Gastroesophageal sphincter (tissue), 4 donors: ENCODE results near the gene IGFBP2. TPM values are rescaled to one million over a fixed set of nuclear protein-coding genes. Genes with fewer than 3 reads are reported as not detected.

Experiments used
- ATAC-seq: fragments of 150-250 bp; one replicate; pipeline ENCODE4 v1.9.1; 2016; ENCODE audit warnings: mild to moderate bottlenecking, moderate library complexity
- H3K27ac ChIP-seq, 4 donors: fragments of 200-600 bp; sonication (generic) in 3 of 4; 1 replicate in 3 of 4; 2 replicates in 1 of 4; pipeline ENCODE4 v1.5.1; 2016 to 2019
- H3K27me3 ChIP-seq: fragments of 200-600 bp; sonication (generic); one replicate; pipeline ENCODE4 v1.5.1; 2019
- H3K36me3 ChIP-seq, 2 donors: fragments of 200-600 bp; sonication (generic); one replicate each; pipeline ENCODE4 v1.5.1; 2019; ENCODE audit warnings: control low read depth in 1 of 2
- H3K4me1 ChIP-seq, 3 donors: fragments of 200-600 bp; sonication (generic); 1 replicate in 2 of 3; 2 replicates in 1 of 3; pipeline ENCODE4 v1.5.1; 2016 to 2019; ENCODE audit warnings: control low read depth in 2 of 3
- H3K4me3 ChIP-seq, 2 donors: fragments of 200-600 bp; sonication (generic); one replicate each; pipeline ENCODE4 v1.5.1; 2019; ENCODE audit warnings: mild to moderate bottlenecking in 1 of 2, moderate library complexity in 1 of 2
- H3K9me3 ChIP-seq, 3 donors: fragments of 200-600 bp; sonication (generic); one replicate each; pipeline ENCODE4 v1.5.1; 2017 to 2019; ENCODE audit warnings: control low read depth in 2 of 3
- EP300 ChIP-seq: sonication (generic); formaldehyde crosslinking; IDR thresholded peaks from one replicate; pipeline ENCODE4 v1.6.1; 2017; ENCODE audit warnings: antibody characterized with exemption, mild to moderate bottlenecking
- POLR2A ChIP-seq, 2 donors: fragments of 450-650 bp; IDR thresholded peaks; one replicate each; pipeline ENCODE4 v1.6.1; 2017; ENCODE audit warnings: antibody characterized with exemption in 2 of 2, mild to moderate bottlenecking in 2 of 2, moderate library complexity in 1 of 2
- POLR2AphosphoS5 ChIP-seq: sonication (generic); formaldehyde crosslinking; IDR thresholded peaks from one replicate; pipeline ENCODE4 v1.6.1; 2017; ENCODE audit warnings: antibody characterized with exemption
- WGBS, 2 donors: methylation state at CpG; one replicate each; pipeline ENCODE4 v1.1.5; 2018; ENCODE audit warnings: low coverage in 1 of 2; 5-methylcytosine and 5-hydroxymethylcytosine counted together
- total RNA-seq, 4 donors: library from RNA; depleted of rRNA; stranded (reverse); fragments of >200 nt; gene quantifications; one replicate each; pipeline ENCODE4 v1.1.0, GENCODE V29; 2016
- TF ChIP-seq, protein P1 (sequence below), 4 experiments: fragments of 200-600 bp in 2 of 4; fragments of 450-650 bp in 2 of 4; sonication (generic) in 1 of 4; IDR thresholded peaks; one replicate each; pipeline ENCODE4 v1.5.1; 2017 to 2019; ENCODE audit warnings: antibody characterized with exemption in 4 of 4, mild to moderate bottlenecking in 2 of 4, moderate library complexity in 2 of 4

The IGFBP2 gene
- total RNA-seq, 4 donors from 2014 or later = 137 to 449 (median 301) TPM

DNA sequence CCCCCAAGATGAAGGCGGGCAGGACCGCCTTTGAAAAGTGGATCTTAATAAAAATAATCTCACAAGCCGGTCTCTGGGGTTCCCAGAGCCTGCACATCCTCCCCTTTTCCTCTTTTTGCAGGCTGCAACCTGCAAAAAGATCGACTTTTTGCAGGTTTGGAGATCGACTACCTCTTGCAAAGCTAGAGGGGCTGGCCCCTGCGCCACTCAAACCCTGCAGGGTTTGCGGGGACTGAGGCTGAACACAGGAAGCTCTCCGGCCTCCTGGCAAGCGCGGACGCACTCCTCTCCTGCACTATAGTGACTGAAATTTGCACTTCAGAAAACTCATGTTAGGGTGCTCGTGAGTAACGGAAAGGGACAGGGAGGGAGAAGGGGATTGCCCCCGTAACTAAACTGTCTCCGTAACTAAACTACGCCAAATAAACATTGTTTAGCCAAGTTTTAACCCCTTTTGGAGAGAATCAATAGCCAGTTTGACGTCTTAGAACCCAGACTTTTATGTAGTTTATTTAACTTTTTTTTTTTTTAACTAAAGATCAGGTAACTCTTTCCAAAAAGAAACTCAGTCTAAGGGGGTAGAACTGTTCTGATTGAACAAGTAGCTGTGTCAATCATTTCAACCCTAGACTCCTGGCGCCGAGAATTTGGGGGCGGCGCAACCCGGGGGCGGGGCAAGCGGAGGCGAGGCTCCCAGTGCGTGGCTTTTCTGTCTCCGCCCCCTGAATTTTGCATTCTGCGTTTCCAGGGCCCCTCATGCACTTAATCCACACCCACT is 59.6 kb downstream of the IGFBP2 start:
- Histone ChIP-seq H3K4me1 (peaks cover 5 to 83% (median 30%) of the 10 kb centered on the region in 3 donors), H3K9me3 (no peaks in the 10 kb centered on the region), H3K36me3 (peaks cover 0 to 11% of the 10 kb centered on the region in 2 donors), H3K27ac (peak overlapping the region; percentile 92 to 97 (median 92)), H3K27me3 (peaks cover 11% of the 10 kb centered on the region), H3K4me3 (peak overlapping the region; percentile 46 to 82)
- TF ChIP-seq EP300 = no peak
- TF ChIP-seq POLR2AphosphoS5 = peak; percentile 67
- TF ChIP-seq, protein P1, sequence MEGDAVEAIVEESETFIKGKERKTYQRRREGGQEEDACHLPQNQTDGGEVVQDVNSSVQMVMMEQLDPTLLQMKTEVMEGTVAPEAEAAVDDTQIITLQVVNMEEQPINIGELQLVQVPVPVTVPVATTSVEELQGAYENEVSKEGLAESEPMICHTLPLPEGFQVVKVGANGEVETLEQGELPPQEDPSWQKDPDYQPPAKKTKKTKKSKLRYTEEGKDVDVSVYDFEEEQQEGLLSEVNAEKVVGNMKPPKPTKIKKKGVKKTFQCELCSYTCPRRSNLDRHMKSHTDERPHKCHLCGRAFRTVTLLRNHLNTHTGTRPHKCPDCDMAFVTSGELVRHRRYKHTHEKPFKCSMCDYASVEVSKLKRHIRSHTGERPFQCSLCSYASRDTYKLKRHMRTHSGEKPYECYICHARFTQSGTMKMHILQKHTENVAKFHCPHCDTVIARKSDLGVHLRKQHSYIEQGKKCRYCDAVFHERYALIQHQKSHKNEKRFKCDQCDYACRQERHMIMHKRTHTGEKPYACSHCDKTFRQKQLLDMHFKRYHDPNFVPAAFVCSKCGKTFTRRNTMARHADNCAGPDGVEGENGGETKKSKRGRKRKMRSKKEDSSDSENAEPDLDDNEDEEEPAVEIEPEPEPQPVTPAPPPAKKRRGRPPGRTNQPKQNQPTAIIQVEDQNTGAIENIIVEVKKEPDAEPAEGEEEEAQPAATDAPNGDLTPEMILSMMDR (IDR thresholded peaks at IDR 0.05) = no peak
- 0 to 1% methylated on average over 9 to 21 of the region's 28 CpGs for WGBS, 2 donors
- peak; percentile 41 for ATAC-seq

DNA sequence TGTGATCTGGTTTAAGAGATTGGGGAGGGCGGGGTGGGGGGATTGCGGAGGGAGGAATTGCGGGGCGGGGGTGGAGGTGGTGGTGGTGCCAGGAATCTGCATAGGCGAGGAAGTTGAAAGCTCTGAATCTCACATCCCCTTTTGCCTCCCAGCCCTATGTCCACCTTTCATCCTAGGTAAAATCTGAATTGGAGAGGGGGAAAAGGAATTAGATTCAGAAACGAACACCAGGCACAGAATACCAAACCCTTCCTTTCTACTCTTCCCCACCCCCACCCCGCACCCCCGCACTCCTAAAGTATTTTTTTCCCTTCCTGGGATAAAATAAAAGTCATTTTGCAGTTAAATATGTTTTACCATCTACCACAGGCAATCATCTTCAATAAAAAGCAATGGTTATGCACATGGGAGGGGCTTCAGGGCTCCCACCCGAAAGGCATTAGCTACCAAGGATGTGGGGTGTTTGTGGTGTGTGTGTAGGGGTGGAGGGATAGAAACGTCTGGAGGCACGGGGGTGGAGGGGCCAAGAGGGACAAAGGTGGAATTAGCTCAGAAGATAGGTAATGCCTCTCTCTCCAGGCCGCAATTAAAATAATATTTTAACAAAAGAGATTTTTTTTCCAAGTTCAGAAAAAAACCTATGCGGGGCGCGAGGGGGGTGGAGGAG is 60.3 kb downstream of the IGFBP2 start:
- peak overlapping the region; percentile 46 to 82 for H3K4me3 ChIP-seq
- TF ChIP-seq EP300 = no peak
- peak; percentile 54 for TF ChIP-seq POLR2AphosphoS5
- peaks cover 11% of the 10 kb centered on the region for H3K27me3 ChIP-seq
- H3K9me3 ChIP-seq = no peaks in the 10 kb centered on the region
- H3K36me3 ChIP-seq = peaks cover 0 to 11% of the 10 kb centered on the region in 2 donors
- 2 to 5% methylated on average over 9 to 12 of the region's 15 CpGs for WGBS, 2 donors
- peak overlapping the region; percentile 92 to 97 (median 92) for H3K27ac ChIP-seq
- H3K4me1 ChIP-seq = peaks cover 2 to 83% (median 25%) of the 10 kb centered on the region in 3 donors
- ATAC-seq = no peak

GRCh38 chr2:216694082-216694825 is 61.0 kb downstream of the IGFBP2 start:
- TF ChIP-seq, protein P1 (IDR thresholded peaks at IDR 0.05) = peak in 1 of 4 experiments; percentile 5
- TF ChIP-seq EP300 = no peak
- TF ChIP-seq POLR2A (IDR thresholded peaks at IDR 0.05) = peak; percentile 57 to 69
- peak; percentile 83 for TF ChIP-seq POLR2AphosphoS5
- WGBS, 2 donors = 0% methylated on average over 1 to 11 of the region's 59 CpGs
- no peaks in the 10 kb centered on the region for H3K9me3 ChIP-seq
- H3K36me3 ChIP-seq = peaks cover 0 to 9% of the 10 kb centered on the region in 2 donors
- H3K27me3 ChIP-seq = peaks cover 11% of the 10 kb centered on the region
- peak overlapping the region; percentile 92 to 97 (median 92) for H3K27ac ChIP-seq
- no peak for ATAC-seq
- peaks cover 0 to 83% (median 20%) of the 10 kb centered on the region in 3 donors for H3K4me1 ChIP-seq
- peak overlapping the region; percentile 46 to 82 for H3K4me3 ChIP-seq

GRCh38 chr2:216694826-216695217 is 61.6 kb downstream of the IGFBP2 start:
- TF ChIP-seq, protein P1 (IDR thresholded peaks at IDR 0.05) = no peak
- TF ChIP-seq POLR2A (IDR thresholded peaks at IDR 0.05) (no peak), EP300 (no peak), POLR2AphosphoS5 (no peak)
- H3K27ac ChIP-seq = peak overlapping the region; percentile 92 to 97 (median 92)
- WGBS, 2 donors = 1 to 9% methylated on average over 7 to 10 of the region's 10 CpGs
- peaks cover 0 to 83% (median 15%) of the 10 kb centered on the region in 3 donors for H3K4me1 ChIP-seq
- peaks cover 11% of the 10 kb centered on the region for H3K27me3 ChIP-seq
- no peaks in the 10 kb centered on the region for H3K9me3 ChIP-seq
- H3K36me3 ChIP-seq = peaks cover 0 to 4% of the 10 kb centered on the region in 2 donors
- peak overlapping the region; percentile 46 to 82 for H3K4me3 ChIP-seq
- no peak for ATAC-seq

GRCh38 chr2:216695401-216695821 is 62.2 kb downstream of the IGFBP2 start, which contains the start of gene IGFBP5:
Gene IGFBP5 (minus strand): TSS chr2:216695549. CDS start chr2:216694775, 774 bp downstream.
- H3K27me3 ChIP-seq = peaks cover 11% of the 10 kb centered on the region
- H3K9me3 ChIP-seq = no peaks in the 10 kb centered on the region
- peak within 1 kb of the TSS; percentile 46 to 82 for H3K4me3 ChIP-seq
- 0 to 1% methylated on average over 9 to 10 of the region's 16 CpGs for WGBS, 2 donors
- ATAC-seq = peak; percentile 22
- H3K36me3 ChIP-seq = no peaks in the 10 kb centered on the region
- H3K27ac ChIP-seq = peak within 1 kb of the TSS; percentile 92 to 97 (median 92)
- TF ChIP-seq POLR2AphosphoS5 = peak; percentile 98
- TF ChIP-seq POLR2A (IDR thresholded peaks at IDR 0.05) = peak; percentile 84 to 90
- TF ChIP-seq, protein P1 (IDR thresholded peaks at IDR 0.05) = peak in 3 of 4 experiments; percentile 26 to 49 (median 32)
- no peak for TF ChIP-seq EP300
- peaks cover 3 to 83% (median 9%) of the 10 kb centered on the region in 3 donors for H3K4me1 ChIP-seq
